HEK293T (cell line): ENCODE measurements around the gene PARD6A.

ENCODE experiments used
- ARNT ChIP-seq: fragments of 450-650 bp; IDR thresholded peaks from 2 replicates; pipeline ENCODE4 v1.6.1; 2017; ENCODE audit warnings: mild to moderate bottlenecking
- BHLHE40 ChIP-seq: fragments of 450-650 bp; IDR thresholded peaks from 2 replicates; pipeline ENCODE4 v1.6.1; 2016; ENCODE audit warnings: mild to moderate bottlenecking, moderate library complexity, borderline replicate concordance
- ELF4 ChIP-seq: fragments of 450-650 bp; IDR thresholded peaks from 2 replicates; pipeline ENCODE4 v1.6.1; 2017; ENCODE audit warnings: antibody characterized with exemption
- FOXM1 ChIP-seq: fragments of 450-650 bp; IDR thresholded peaks from 2 replicates; pipeline ENCODE4 v1.6.1; 2017; ENCODE audit warnings: mild to moderate bottlenecking, borderline replicate concordance
- LEF1 ChIP-seq: fragments of 450-650 bp; IDR thresholded peaks from 2 replicates; pipeline ENCODE4 v1.6.1; 2017; ENCODE audit warnings: mild to moderate bottlenecking, borderline replicate concordance
- PKNOX1 ChIP-seq: fragments of 450-650 bp; IDR thresholded peaks from 2 replicates; pipeline ENCODE4 v1.6.1; 2016
- SP1 ChIP-seq: fragments of 450-650 bp; IDR thresholded peaks from 2 replicates; pipeline ENCODE4 v1.6.1; 2017
- SUZ12 ChIP-seq: fragments of 450-650 bp; IDR thresholded peaks from 2 replicates; pipeline ENCODE4 v1.6.1; 2016; ENCODE audit warnings: mild to moderate bottlenecking
- TARDBP ChIP-seq: fragments of 450-650 bp; IDR thresholded peaks from 2 replicates; pipeline ENCODE4 v1.6.1; 2016

GRCh38 chr16:67660564-67661028 lies at the start of gene PARD6A:
- TF ChIP-seq SUZ12 (no peak), ELF4 (no peak), LEF1 (no peak), FOXM1 (0 out of 2 replicates have a peak, but pooled peaks have one; percentile 15), SP1 (no peak), ARNT (no peak), PKNOX1 (no peak), TARDBP (no peak), BHLHE40 (no peak)
